HepG2 (cell line): ENCODE data around the gene MZF1. TPM values are rescaled to one million over a fixed set of nuclear protein-coding genes. Genes with fewer than 3 reads are reported as not detected.

Experiments
- ESRRA ChIP-seq: sonication (generic); formaldehyde crosslinking; IDR thresholded peaks from 2 replicates; pipeline ENCODE4 v1.5.1; 2020; ENCODE audit warnings: mild to moderate bottlenecking, low read depth, missing genetic modification reagents
- HHEX ChIP-seq: IDR thresholded peaks from 2 replicates; pipeline ENCODE4 v1.6.1; 2016; ENCODE audit warnings: control low read depth
- KAT8 ChIP-seq: IDR thresholded peaks from 2 replicates; pipeline ENCODE4 v1.6.1; 2016; ENCODE audit warnings: missing genetic modification reagents, missing compliant biosample characterization
- KLF15 ChIP-seq: sonication (generic); formaldehyde crosslinking; IDR thresholded peaks from 2 replicates; pipeline ENCODE4 v1.8.1; 2023; ENCODE audit warnings: borderline replicate concordance, mild to moderate bottlenecking, inconsistent platforms, missing genetic modification reagents, mixed read lengths
- MTF1 ChIP-seq: sonication (generic); formaldehyde crosslinking; IDR thresholded peaks from 2 replicates; pipeline ENCODE4 v1.5.0; 2020; ENCODE audit warnings: missing genetic modification reagents
- RFX3 ChIP-seq: IDR thresholded peaks from 2 replicates; pipeline ENCODE4 v1.6.1; 2016; ENCODE audit warnings: missing biosample characterization, missing genetic modification reagents
- SCMH1 ChIP-seq: sonication (generic); formaldehyde crosslinking; IDR thresholded peaks from 2 replicates; pipeline ENCODE4 v1.9.0; 2021; ENCODE audit warnings: missing genetic modification reagents, mild to moderate bottlenecking, borderline replicate concordance
- SKI ChIP-seq: fragments of 450-650 bp; IDR thresholded peaks from one replicate; pipeline ENCODE4 v1.6.1; 2018; ENCODE audit warnings: mild to moderate bottlenecking; ENCODE audit not compliant: partially characterized antibody
- SP5 ChIP-seq: IDR thresholded peaks from 2 replicates; pipeline ENCODE4 v1.6.1; 2016; ENCODE audit warnings: low read depth, borderline replicate concordance
- TEAD2 ChIP-seq: sonication (generic); formaldehyde crosslinking; IDR thresholded peaks from 2 replicates; pipeline ENCODE4 v1.9.0; 2021; ENCODE audit warnings: missing genetic modification reagents
- ZBTB38 ChIP-seq: sonication (generic); formaldehyde crosslinking; IDR thresholded peaks from 2 replicates; pipeline ENCODE4 v1.5.1; 2020; ENCODE audit warnings: mild to moderate bottlenecking, missing genetic modification reagents
- ZFP36L1 ChIP-seq: sonication (generic); formaldehyde crosslinking; IDR thresholded peaks from 2 replicates; pipeline ENCODE4 v1.8.0; 2022; ENCODE audit warnings: mild to moderate bottlenecking, missing genetic modification reagents, moderate library complexity
- ZNF263 ChIP-seq: sonication (generic); formaldehyde crosslinking; IDR thresholded peaks from 2 replicates; pipeline ENCODE4 v1.4.0; 2020; ENCODE audit warnings: missing genetic modification reagents
- ZNF446 ChIP-seq: sonication (generic); formaldehyde crosslinking; IDR thresholded peaks from 2 replicates; pipeline ENCODE4 v1.5.0; 2020; ENCODE audit warnings: mild to moderate bottlenecking, missing genetic modification reagents
- ZNF557 ChIP-seq: sonication (generic); formaldehyde crosslinking; IDR thresholded peaks from 2 replicates; pipeline ENCODE4 v1.4.0; 2020; ENCODE audit warnings: missing genetic modification reagents
- ZNF607 ChIP-seq: sonication (generic); formaldehyde crosslinking; IDR thresholded peaks from 2 replicates; pipeline ENCODE4 v1.5.1; 2020; ENCODE audit warnings: missing genetic modification reagents, mild to moderate bottlenecking, borderline replicate concordance
- ZNF776 ChIP-seq: sonication (generic); formaldehyde crosslinking; IDR thresholded peaks from 2 replicates; pipeline ENCODE4 v1.4.0; 2020; ENCODE audit warnings: mild to moderate bottlenecking, missing genetic modification reagents
- ZSCAN9 ChIP-seq: IDR thresholded peaks from 2 replicates; pipeline ENCODE4 v1.6.1; 2016; ENCODE audit warnings: borderline replicate concordance
- polyA plus RNA-seq, 8 experiments: library from polyadenylated mRNA; depleted of rRNA in 3 of 8; stranded (reverse) in 7 of 8; unstranded in 1 of 8; fragments of >200 nt; fragmentation: Illumina TruSeq in 4 of 8; extraction: Trizol in 4 of 8; gene quantifications; 2 replicates each; pipeline versions ENCODE4 v1.2.1 to v1.2.3, GENCODE V29; 2011 to 2016; ENCODE audit warnings: low read depth in 4 of 8, missing spikeins in 1 of 8, mixed read lengths in 1 of 8; ENCODE audit not compliant: insufficient read depth in 1 of 8
- total RNA-seq, 5 experiments: library from RNA; depleted of rRNA; stranded (reverse); fragments of >200 nt; fragmentation: Illumina TruSeq; extraction: Trizol; gene quantifications; 2 replicates each; pipeline ENCODE4 v1.2.3, GENCODE V29; 2016; ENCODE audit warnings: low read depth in 1 of 5
- TF ChIP-seq, protein P1 (sequence below): sonication (generic); formaldehyde crosslinking; IDR thresholded peaks from 2 replicates; pipeline ENCODE4 v1.4.0; 2020; ENCODE audit warnings: missing genetic modification reagents
- TF ChIP-seq, protein P2 (sequence below): sonication (generic); formaldehyde crosslinking; IDR thresholded peaks from 2 replicates; pipeline ENCODE4 v1.8.0; 2022; ENCODE audit warnings: missing genetic modification reagents, low read depth, mild to moderate bottlenecking, borderline replicate concordance
- TF ChIP-seq, protein P3 (sequence below): sonication (generic); formaldehyde crosslinking; IDR thresholded peaks from 2 replicates; pipeline ENCODE4 v1.4.0; 2020; ENCODE audit warnings: missing genetic modification reagents, borderline replicate concordance
- TF ChIP-seq, protein P4 (sequence below): sonication (generic); formaldehyde crosslinking; IDR thresholded peaks from 2 replicates; pipeline ENCODE4 v1.4.0; 2020; ENCODE audit warnings: missing genetic modification reagents

The MZF1 gene
- total and polyA plus RNA-seq, 2 of the 13 experiments (the other 11 are each of a cell fraction or from before 2014, with no cell fraction given) = 3.1 to 8.1 TPM

DNA sequence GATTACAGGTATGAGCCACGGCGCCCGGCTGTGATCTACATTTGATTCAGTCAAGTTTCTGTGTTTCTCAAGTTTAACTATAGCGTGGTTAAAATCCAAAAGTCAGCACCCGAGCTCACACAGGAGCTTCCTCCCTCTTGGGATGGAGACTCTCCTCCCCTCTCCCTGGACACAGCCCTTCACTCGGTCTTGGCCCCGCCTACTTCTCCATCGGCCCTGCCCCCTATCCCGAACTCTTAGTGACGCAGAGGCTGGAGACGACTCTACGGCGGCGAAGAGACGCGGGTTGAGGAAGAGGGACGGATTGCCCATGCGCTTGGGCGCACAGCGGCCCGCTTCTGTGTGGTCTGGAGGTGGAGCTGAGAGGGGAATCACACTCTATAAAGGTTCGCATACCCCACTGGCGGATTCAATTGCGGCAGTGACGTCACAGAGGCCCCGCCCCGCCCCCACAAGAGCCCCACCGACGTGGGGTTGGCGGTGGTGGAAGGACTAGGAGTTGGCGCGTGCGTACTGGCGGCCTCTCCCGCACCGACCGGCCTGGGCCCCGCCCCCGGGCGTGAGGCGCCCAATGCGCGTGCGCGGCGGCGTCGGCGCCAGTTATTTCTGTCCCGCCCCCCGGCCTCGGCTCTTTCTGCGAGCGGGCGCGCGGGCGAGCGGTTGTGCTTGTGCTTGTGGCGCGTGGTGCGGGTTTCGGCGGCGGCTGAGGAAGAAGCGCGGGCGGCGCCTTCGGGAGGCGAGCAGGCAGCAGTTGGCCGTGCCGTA, 29.1 kb downstream of the MZF1 start, which contains the start of gene TRIM28 (continued):
- TF ChIP-seq, protein P1, sequence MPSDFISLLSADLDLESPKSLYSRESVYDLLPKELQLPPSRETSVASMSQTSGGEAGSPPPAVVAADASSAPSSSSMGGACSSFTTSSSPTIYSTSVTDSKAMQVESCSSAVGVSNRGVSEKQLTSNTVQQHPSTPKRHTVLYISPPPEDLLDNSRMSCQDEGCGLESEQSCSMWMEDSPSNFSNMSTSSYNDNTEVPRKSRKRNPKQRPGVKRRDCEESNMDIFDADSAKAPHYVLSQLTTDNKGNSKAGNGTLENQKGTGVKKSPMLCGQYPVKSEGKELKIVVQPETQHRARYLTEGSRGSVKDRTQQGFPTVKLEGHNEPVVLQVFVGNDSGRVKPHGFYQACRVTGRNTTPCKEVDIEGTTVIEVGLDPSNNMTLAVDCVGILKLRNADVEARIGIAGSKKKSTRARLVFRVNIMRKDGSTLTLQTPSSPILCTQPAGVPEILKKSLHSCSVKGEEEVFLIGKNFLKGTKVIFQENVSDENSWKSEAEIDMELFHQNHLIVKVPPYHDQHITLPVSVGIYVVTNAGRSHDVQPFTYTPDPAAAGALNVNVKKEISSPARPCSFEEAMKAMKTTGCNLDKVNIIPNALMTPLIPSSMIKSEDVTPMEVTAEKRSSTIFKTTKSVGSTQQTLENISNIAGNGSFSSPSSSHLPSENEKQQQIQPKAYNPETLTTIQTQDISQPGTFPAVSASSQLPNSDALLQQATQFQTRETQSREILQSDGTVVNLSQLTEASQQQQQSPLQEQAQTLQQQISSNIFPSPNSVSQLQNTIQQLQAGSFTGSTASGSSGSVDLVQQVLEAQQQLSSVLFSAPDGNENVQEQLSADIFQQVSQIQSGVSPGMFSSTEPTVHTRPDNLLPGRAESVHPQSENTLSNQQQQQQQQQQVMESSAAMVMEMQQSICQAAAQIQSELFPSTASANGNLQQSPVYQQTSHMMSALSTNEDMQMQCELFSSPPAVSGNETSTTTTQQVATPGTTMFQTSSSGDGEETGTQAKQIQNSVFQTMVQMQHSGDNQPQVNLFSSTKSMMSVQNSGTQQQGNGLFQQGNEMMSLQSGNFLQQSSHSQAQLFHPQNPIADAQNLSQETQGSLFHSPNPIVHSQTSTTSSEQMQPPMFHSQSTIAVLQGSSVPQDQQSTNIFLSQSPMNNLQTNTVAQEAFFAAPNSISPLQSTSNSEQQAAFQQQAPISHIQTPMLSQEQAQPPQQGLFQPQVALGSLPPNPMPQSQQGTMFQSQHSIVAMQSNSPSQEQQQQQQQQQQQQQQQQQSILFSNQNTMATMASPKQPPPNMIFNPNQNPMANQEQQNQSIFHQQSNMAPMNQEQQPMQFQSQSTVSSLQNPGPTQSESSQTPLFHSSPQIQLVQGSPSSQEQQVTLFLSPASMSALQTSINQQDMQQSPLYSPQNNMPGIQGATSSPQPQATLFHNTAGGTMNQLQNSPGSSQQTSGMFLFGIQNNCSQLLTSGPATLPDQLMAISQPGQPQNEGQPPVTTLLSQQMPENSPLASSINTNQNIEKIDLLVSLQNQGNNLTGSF = no peak
- TF ChIP-seq ZSCAN9 (peak; percentile 20; the same call in 1 of the 2 replicates), ZNF607 (CRISPR knock-in tag) (no peak), ZNF557 (0 out of 2 replicates have a peak, but pooled peaks have one; percentile 74), ZNF446 (peak; percentile 92), ZNF776 (CRISPR knock-in tag) (0 out of 2 replicates have a peak, but pooled peaks have one; percentile 68), TEAD2 (CRISPR knock-in tag) (no peak; the same call in 1 of the 2 replicates), MTF1 (CRISPR knock-in tag) (no peak), ZFP36L1 (no peak), SCMH1 (CRISPR knock-in tag) (no peak), SP5 (peak; percentile 37), RFX3 (CRISPR knock-in tag) (no peak), ESRRA (CRISPR knock-in tag) (no peak), HHEX (no peak), ZNF263 (CRISPR knock-in tag) (peak; percentile 53), SKI (peak; percentile 81), ZBTB38 (CRISPR knock-in tag) (peak; percentile 34; the same call in 1 of the 2 replicates), KAT8 (CRISPR knock-in tag) (peak; percentile 83), KLF15 (CRISPR knock-in tag) (no peak)
- TF ChIP-seq, protein P2, sequence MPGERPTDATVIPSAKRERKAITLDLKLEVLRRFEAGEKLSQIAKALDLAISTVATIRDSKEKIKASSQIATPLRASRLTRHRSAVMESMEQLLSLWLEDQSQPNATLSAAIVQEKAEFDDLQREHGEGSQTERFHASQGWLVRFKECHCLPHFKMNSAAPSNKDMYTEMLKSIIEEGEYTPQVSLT (CRISPR knock-in tag) = no peak
- TF ChIP-seq, protein P3, sequence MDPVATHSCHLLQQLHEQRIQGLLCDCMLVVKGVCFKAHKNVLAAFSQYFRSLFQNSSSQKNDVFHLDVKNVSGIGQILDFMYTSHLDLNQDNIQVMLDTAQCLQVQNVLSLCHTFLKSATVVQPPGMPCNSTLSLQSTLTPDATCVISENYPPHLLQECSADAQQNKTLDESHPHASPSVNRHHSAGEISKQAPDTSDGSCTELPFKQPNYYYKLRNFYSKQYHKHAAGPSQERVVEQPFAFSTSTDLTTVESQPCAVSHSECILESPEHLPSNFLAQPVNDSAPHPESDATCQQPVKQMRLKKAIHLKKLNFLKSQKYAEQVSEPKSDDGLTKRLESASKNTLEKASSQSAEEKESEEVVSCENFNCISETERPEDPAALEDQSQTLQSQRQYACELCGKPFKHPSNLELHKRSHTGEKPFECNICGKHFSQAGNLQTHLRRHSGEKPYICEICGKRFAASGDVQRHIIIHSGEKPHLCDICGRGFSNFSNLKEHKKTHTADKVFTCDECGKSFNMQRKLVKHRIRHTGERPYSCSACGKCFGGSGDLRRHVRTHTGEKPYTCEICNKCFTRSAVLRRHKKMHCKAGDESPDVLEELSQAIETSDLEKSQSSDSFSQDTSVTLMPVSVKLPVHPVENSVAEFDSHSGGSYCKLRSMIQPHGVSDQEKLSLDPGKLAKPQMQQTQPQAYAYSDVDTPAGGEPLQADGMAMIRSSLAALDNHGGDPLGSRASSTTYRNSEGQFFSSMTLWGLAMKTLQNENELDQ (CRISPR knock-in tag) = no peak
- TF ChIP-seq, protein P4, sequence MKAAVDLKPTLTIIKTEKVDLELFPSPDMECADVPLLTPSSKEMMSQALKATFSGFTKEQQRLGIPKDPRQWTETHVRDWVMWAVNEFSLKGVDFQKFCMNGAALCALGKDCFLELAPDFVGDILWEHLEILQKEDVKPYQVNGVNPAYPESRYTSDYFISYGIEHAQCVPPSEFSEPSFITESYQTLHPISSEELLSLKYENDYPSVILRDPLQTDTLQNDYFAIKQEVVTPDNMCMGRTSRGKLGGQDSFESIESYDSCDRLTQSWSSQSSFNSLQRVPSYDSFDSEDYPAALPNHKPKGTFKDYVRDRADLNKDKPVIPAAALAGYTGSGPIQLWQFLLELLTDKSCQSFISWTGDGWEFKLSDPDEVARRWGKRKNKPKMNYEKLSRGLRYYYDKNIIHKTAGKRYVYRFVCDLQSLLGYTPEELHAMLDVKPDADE (CRISPR knock-in tag) = no peak
